Endometrium (tissue), 2 donors: ENCODE data around the gene FAM227A.

Experiments
- FAIRE-seq: peaks from 2 replicates; lab custom pipeline; 2012; peaks lifted over from hg19 to GRCh38; lab: Jason Lieb, UNC
- donor health status: control.
- donor health status: control.

Gene FAM227A

DNA sequence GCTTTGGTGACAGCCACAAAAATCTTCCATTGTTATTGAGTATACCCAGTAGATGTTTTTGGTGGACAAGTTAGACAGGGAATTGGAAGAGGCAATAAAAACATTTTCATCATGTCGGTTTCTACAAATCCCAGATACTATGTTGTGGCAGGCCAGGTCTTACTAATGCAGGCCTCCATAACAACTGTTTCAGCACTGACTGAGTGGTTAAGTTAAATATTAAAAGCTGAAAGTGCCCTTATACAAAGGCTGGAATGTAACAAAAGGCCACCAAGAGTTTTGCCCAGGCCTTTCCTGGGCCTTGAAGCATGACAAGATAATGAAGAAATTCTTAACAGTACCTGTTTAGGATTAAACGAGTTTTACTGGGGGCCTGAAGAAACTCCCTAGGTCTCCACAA lies 115.5 kb downstream of the FAM227A start:
- no peak for FAIRE-seq

DNA sequence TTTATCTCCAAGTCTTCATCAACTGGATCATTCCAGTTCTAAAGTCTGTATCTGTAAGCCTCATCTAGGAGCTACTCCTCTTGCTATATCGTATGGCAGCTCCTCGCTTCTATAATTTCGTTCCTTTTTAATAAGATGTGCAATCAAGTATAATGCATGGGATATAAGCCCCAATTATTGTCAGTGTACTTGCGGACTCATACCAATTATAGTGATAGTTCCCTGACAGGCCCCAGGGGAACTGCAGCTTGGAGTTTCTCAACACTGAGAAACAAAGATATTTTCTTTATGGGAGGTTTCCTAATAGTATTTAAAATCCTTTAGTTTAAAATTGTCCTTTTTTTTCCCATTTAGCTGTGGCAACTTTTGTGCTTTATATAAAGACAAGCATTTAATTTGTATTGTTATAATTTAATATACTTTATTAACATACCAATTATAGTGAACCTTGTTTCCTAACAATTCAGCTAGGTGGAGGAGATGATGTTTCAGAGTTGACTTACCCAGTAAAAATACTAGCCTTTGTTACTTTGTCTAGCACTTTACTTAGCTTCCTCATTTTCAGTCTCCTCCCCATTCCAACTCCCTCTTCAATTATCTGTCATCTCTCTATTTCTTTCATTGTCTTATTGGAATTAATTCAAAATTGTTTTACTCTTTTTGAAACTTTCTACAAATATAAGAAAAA lies 124.8 kb downstream of the FAM227A start:
- FAIRE-seq: no peak
